GM12891 (cell line): ENCODE measurements around the gene GMNN.

Source experiments
- DNase-seq: peaks from one replicate; pipeline ENCODE4 v3.0.0; 2011; ENCODE audit warnings: low spot score; ENCODE audit not compliant: insufficient read length
- FAIRE-seq: peaks from 2 replicates; lab custom pipeline; 2011; peaks lifted over from hg19 to GRCh38; lab: Jason Lieb, UNC
- PAX5 ChIP-seq: IDR thresholded peaks from 2 replicates; pipeline ENCODE4 v1.6.1; 2011; ENCODE audit warnings: low read length, moderate library complexity, mild to moderate bottlenecking; ENCODE audit not compliant: insufficient read depth, severe bottlenecking
- POLR2A ChIP-seq: IDR thresholded peaks from 2 replicates; pipeline ENCODE4 v1.6.1; 2011; ENCODE audit warnings: low read depth, low read length, control low read depth
- POLR2AphosphoS5 ChIP-seq: IDR thresholded peaks from 2 replicates; pipeline ENCODE4 v1.6.1; 2011; ENCODE audit warnings: low read depth, low read length, control low read depth
- POU2F2 ChIP-seq: IDR thresholded peaks from 2 replicates; pipeline ENCODE4 v1.6.1; 2011; ENCODE audit warnings: low read depth, mild to moderate bottlenecking, control low read depth, low read length, moderate library complexity
- SPI1 ChIP-seq: IDR thresholded peaks from 2 replicates; pipeline ENCODE4 v1.6.1; 2011; ENCODE audit warnings: low read depth, low read length, control low read depth
- TAF1 ChIP-seq: IDR thresholded peaks from 2 replicates; pipeline ENCODE4 v1.6.1; 2011; ENCODE audit warnings: low read depth, low read length, control low read depth

GMNN gene

GRCh38 chr6:24825130-24825630 lies 50.4 kb downstream of the GMNN start:
- DNase-seq (no peak), FAIRE-seq (no peak)
- TF ChIP-seq SPI1: no peak
- TF ChIP-seq PAX5: no peak
- no peak for TF ChIP-seq POU2F2

GRCh38 chr6:24827162-24827561 lies 52.4 kb downstream of the GMNN start:
- DNase-seq: no peak
- no peak for FAIRE-seq
- TF ChIP-seq POLR2A (no peak), TAF1 (no peak), POLR2AphosphoS5 (no peak), PAX5 (no peak), SPI1 (no peak), POU2F2 (no peak)

DNA sequence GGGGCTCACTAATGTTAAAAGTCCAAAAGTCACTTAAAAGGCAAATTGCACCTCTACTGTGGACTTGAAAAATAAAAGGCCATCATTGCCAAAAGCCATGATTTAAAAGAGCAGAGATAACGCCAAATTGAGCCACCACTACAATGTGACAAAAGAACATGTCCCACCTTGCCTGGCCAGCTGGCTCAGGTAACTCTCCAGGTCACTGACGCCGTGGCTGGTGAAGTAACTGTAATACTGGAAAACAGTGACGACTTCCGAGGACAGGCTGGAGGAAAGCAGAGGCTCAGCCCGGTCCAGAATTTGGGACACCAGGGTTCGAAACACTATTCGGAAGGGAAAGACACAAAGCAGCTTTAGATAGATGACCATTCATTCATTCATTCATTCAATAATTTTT lies 53.2 kb downstream of the GMNN start:
- no peak for TF ChIP-seq TAF1
- TF ChIP-seq POLR2AphosphoS5: no peak
- TF ChIP-seq POU2F2: no peak
- TF ChIP-seq PAX5: no peak
- TF ChIP-seq POLR2A: no peak
- no peak for TF ChIP-seq SPI1
- no peak for FAIRE-seq

DNA sequence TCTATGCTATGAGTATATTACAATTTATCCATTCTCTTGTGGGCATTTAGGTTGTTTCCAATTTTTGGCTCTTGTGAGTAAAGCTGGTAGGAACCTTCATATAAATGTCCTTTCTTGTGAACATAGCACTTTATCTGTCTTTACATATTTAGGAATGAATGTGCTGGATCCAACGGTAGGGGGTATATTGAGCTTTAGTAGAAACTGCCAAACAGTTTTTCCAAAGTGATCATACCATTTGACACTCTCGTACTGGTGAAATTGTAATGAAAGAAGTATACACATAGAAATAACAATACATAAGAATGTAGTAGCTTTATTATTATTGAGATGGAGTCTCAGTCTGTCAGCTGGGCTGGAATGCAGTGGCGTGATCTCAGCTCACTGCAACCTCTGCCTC lies 54.9 kb downstream of the GMNN start:
- no peak for TF ChIP-seq PAX5
- no peak for TF ChIP-seq TAF1
- TF ChIP-seq SPI1: no peak
- no peak for TF ChIP-seq POLR2AphosphoS5
- TF ChIP-seq POU2F2: no peak
- no peak for TF ChIP-seq POLR2A
- no peak for FAIRE-seq
- no peak for DNase-seq

More for the DNA sequence above, 53.2 kb downstream of the GMNN start:
- no peak for DNase-seq

DNA sequence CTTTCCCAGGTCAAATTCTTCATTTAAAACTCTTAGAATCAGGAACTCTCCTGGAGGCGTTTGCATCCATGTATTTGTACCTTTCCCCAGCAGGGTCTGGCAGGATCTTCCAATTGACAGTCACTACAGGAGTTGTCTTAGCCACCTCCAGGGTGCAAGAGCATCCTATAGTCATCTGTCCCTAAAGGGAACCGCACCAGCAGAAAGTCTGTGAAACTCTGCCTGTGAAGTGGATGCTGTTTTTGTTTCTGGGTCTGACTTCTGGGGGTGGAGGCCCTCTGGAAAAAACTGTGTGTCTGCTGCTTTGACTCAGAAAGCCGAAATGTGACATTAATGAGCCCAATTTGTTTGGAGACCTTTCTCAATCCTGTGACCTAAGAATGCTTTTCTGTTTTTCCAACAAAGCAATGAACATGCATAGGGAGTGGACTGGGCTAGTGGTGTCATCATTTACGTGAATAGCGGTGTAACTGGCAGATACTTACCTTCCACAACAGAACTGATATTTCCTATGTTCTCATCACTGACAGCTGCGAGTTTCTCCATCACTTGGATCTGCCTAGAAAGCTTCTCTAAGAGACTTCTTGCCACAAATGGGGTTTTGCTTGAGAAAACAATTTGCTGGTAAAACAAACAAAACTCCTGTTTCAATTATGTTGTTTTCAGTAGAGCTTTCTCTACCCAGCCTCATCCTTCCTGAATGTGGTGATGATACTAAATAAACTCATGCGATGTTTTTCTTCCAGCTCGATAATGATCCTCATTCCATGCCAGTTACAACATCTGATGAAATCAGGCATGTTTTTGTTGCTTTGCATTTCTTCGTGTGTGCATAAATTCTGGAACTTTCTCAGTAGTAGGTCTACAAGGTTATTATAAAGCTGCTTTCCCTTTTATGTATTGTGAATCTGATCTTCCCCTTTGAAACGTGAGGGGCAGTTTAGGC lies 57.3 kb downstream of the GMNN start:
- no peak for FAIRE-seq
- DNase-seq: no peak
- TF ChIP-seq SPI1 (no peak), TAF1 (no peak), POLR2AphosphoS5 (no peak), POU2F2 (no peak), POLR2A (no peak), PAX5 (no peak)

GRCh38 chr6:24832794-24833193 lies 58.1 kb downstream of the GMNN start:
- DNase-seq: no peak
- TF ChIP-seq POU2F2: no peak
- no peak for TF ChIP-seq PAX5
- TF ChIP-seq POLR2AphosphoS5: no peak
- TF ChIP-seq POLR2A: no peak
- TF ChIP-seq SPI1: no peak
- no peak for TF ChIP-seq TAF1
- no peak for FAIRE-seq

DNA sequence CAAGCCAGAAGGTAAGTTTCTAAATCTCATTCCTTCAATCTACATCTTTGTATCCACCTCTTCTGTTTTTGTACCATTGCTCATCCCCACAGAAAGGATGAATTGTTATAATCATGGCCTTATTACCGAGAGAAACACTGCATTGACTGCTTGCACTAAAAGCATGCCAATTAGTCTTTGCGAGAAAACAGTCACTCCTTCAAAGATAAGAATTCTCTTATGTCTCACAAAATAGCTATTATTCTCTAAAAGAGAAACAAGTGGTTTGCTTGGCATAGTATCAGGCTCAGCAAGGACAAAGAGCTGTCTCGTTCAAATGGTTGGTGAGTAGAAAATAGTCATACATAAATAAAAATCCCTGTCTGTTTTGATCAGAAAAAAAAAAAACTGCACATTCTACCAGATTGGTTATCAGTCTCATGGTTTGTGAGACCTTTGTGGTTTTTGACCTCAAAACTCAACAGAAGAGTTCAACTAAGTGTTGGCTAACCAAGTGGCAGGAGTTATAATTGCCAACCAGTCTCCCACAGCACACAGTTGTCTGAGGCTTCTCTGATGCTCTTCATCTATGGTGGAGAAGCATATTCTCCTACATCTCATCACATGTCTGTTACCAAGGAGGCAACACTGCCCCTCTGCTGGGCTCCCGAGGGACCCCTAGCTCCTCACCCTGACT lies 59.1 kb downstream of the GMNN start:
- FAIRE-seq: no peak
- no peak for DNase-seq
- TF ChIP-seq SPI1 (no peak), POU2F2 (no peak), PAX5 (no peak), POLR2A (no peak), TAF1 (no peak), POLR2AphosphoS5 (no peak)
